GM21737 (cell line): ENCODE results near the gene STRC.
A peak's percentile ranks its signal among the peaks of the same experiment; 100 is the strongest.
"Not testable (repeated sequence)": the region's sequence is repeated elsewhere in the genome, so short reads cannot be mapped to it uniquely, and the experiment has no call there.

Experiments used
- ATAC-seq: cut with Tn5 transposase; IDR thresholded peaks from one replicate; pipeline ENCODE4 v1.9.1; 2021; ENCODE audit warnings: mild to moderate bottlenecking, moderate library complexity; ENCODE audit not compliant: unreplicated experiment

The STRC gene

GRCh38 chr15:43618700-43619099 is at the start of gene STRC:
Gene STRC, minus strand, starts transcription at chr15:43618800. Its CDS starts 78 bp downstream, at chr15:43618722.
- not testable (repeated sequence) for ATAC-seq

GRCh38 chr15:43666177-43666576 is 47.6 kb upstream of the STRC start:
- not testable (repeated sequence) for ATAC-seq

- not testable (repeated sequence) for ATAC-seq
Observed at GRCh38 chr15:43663333-43663732, 44.7 kb upstream of the STRC start.

- ATAC-seq, result not testable (repeated sequence)
Observed at GRCh38 chr15:43662293-43662692, 43.7 kb upstream of the STRC start.

- not testable (repeated sequence) for ATAC-seq
Observed at GRCh38 chr15:43659727-43660126, 41.1 kb upstream of the STRC start.

- ATAC-seq, result not testable (repeated sequence)
Observed at GRCh38 chr15:43649430-43649926, 30.9 kb upstream of the STRC start.

- no peak for ATAC-seq
Observed at GRCh38 chr15:43648649-43649429, 30.2 kb upstream of the STRC start, which contains the start of gene CATSPER2. Gene CATSPER2, minus strand, starts transcription at chr15:43648844. Its CDS starts 783 bp downstream, at chr15:43648061.

- not testable (repeated sequence) for ATAC-seq
Observed at GRCh38 chr15:43638464-43639204, 20.0 kb upstream of the STRC start.

GRCh38 chr15:43626937-43627336 is 8.3 kb upstream of the STRC start:
- ATAC-seq, result not testable (repeated sequence)

- ATAC-seq, result no peak
Observed at GRCh38 chr15:43625106-43625505, 6.5 kb upstream of the STRC start.

GRCh38 chr15:43622068-43622799 is 3.6 kb upstream of the STRC start:
- not testable (repeated sequence) for ATAC-seq

GRCh38 chr15:43617750-43618149 is 850 bp downstream of the STRC start:
- ATAC-seq, result not testable (repeated sequence)

GRCh38 chr15:43602233-43602632 is 16.4 kb downstream of the STRC start:
- not testable (repeated sequence) for ATAC-seq

- ATAC-seq, result not testable (repeated sequence)
Observed at GRCh38 chr15:43600200-43600599, 18.4 kb downstream of the STRC start.

GRCh38 chr15:43599131-43599530 is 19.5 kb downstream of the STRC start:
- ATAC-seq, result not testable (repeated sequence)

GRCh38 chr15:43593328-43594190 is 25.0 kb downstream of the STRC start, which contains the start of gene CKMT1B:
Gene CKMT1B, plus strand, starts transcription at chr15:43594027. Its CDS starts 192 bp downstream, at chr15:43594219.
- not testable (repeated sequence) for ATAC-seq

GRCh38 chr15:43592841-43593240 is 25.8 kb downstream of the STRC start:
- ATAC-seq, result not testable (repeated sequence)

GRCh38 chr15:43589778-43590466 is 28.7 kb downstream of the STRC start, which contains the start of gene PPIP5K1:
Gene PPIP5K1, minus strand, starts transcription at chr15:43590208. Its CDS starts 5,704 bp downstream, at chr15:43584504.
- peak; percentile 98 for ATAC-seq

- ATAC-seq, result not testable (repeated sequence)
Observed at GRCh38 chr15:43574607-43575006, 44.0 kb downstream of the STRC start.
